ENCODE data around the gene SGMS1. TPM values are rescaled to one million over a fixed set of nuclear protein-coding genes. Genes with fewer than 3 reads are reported as not detected.

SGMS1 gene
- total RNA-seq, 1 donor: 68.0 TPM

GRCh38 chr10:50281210-50281966, 342.4 kb downstream of the SGMS1 start:
- no peak for TF ChIP-seq CTCF (IDR thresholded peaks at IDR 0.05; ENCODE audit: extremely low read depth, low read depth, low read length)
- no peak for DNase-seq (ENCODE audit: insufficient read length, low spot score, missing footprints)
- Histone ChIP-seq H4K20me1 (ENCODE audit: insufficient read depth, low read length) (no peaks in the 10 kb centered on the region), H3K27me3 (ENCODE audit: insufficient read depth, low read length) (peaks cover 19% of the 10 kb centered on the region), H3K9me3 (ENCODE audit: low read depth, low read length) (no peaks in the 10 kb centered on the region), H3K4me1 (ENCODE audit: insufficient read depth, low read length) (no peaks in the 10 kb centered on the region), H3K4me2 (ENCODE audit: insufficient read depth, low read length) (no peak overlapping the region), H3K27ac (ENCODE audit: low read depth, low read length) (no peak overlapping the region), H3K36me3 (ENCODE audit: insufficient read depth, low read length) (no peaks in the 10 kb centered on the region), H2AFZ (ENCODE audit: low read length) (no peak overlapping the region), H3K79me2 (ENCODE audit: insufficient read depth, low read length) (no peaks in the 10 kb centered on the region), H3K4me3 (ENCODE audit: insufficient read depth, low read length) (no peak overlapping the region)

- Histone ChIP-seq H3K4me3 (ENCODE audit: insufficient read depth, low read length) (no peak overlapping the region), H3K27me3 (ENCODE audit: insufficient read depth, low read length) (peaks cover 19% of the 10 kb centered on the region), H3K4me2 (ENCODE audit: insufficient read depth, low read length) (no peak overlapping the region), H3K4me1 (ENCODE audit: insufficient read depth, low read length) (no peaks in the 10 kb centered on the region), H3K79me2 (ENCODE audit: insufficient read depth, low read length) (no peaks in the 10 kb centered on the region), H4K20me1 (ENCODE audit: insufficient read depth, low read length) (no peaks in the 10 kb centered on the region), H2AFZ (ENCODE audit: low read length) (no peak overlapping the region), H3K9me3 (ENCODE audit: low read depth, low read length) (no peaks in the 10 kb centered on the region), H3K36me3 (ENCODE audit: insufficient read depth, low read length) (no peaks in the 10 kb centered on the region), H3K27ac (ENCODE audit: low read depth, low read length) (no peak overlapping the region)
- no peak for DNase-seq (ENCODE audit: insufficient read length, low spot score, missing footprints)
- no peak for TF ChIP-seq CTCF (IDR thresholded peaks at IDR 0.05; ENCODE audit: extremely low read depth, low read depth, low read length)
These were observed 343.5 kb downstream of the SGMS1 start for GRCh38 chr10:50280049-50280841.

GRCh38 chr10:50279489-50279888, 344.3 kb downstream of the SGMS1 start:
- no peak overlapping the region for H3K4me2 ChIP-seq (ENCODE audit: insufficient read depth, low read length)
- peaks cover 19% of the 10 kb centered on the region for H3K27me3 ChIP-seq (ENCODE audit: insufficient read depth, low read length)
- TF ChIP-seq CTCF (IDR thresholded peaks at IDR 0.05; ENCODE audit: extremely low read depth, low read depth, low read length): no peak
- H3K9me3 ChIP-seq (ENCODE audit: low read depth, low read length): no peaks in the 10 kb centered on the region
- H3K36me3 ChIP-seq (ENCODE audit: insufficient read depth, low read length): no peaks in the 10 kb centered on the region
- H3K4me1 ChIP-seq (ENCODE audit: insufficient read depth, low read length): no peaks in the 10 kb centered on the region
- H2AFZ ChIP-seq (ENCODE audit: low read length): no peak overlapping the region
- no peak for DNase-seq (ENCODE audit: insufficient read length, low spot score, missing footprints)
- H3K79me2 ChIP-seq (ENCODE audit: insufficient read depth, low read length): no peaks in the 10 kb centered on the region
- H3K4me3 ChIP-seq (ENCODE audit: insufficient read depth, low read length): no peak overlapping the region
- H4K20me1 ChIP-seq (ENCODE audit: insufficient read depth, low read length): no peaks in the 10 kb centered on the region
- H3K27ac ChIP-seq (ENCODE audit: low read depth, low read length): no peak overlapping the region

- Histone ChIP-seq H3K4me1 (ENCODE audit: insufficient read depth, low read length) (no peaks in the 10 kb centered on the region), H3K36me3 (ENCODE audit: insufficient read depth, low read length) (no peaks in the 10 kb centered on the region), H3K79me2 (ENCODE audit: insufficient read depth, low read length) (no peaks in the 10 kb centered on the region), H3K9me3 (ENCODE audit: low read depth, low read length) (no peaks in the 10 kb centered on the region), H2AFZ (ENCODE audit: low read length) (no peak overlapping the region), H3K4me2 (ENCODE audit: insufficient read depth, low read length) (no peak overlapping the region), H4K20me1 (ENCODE audit: insufficient read depth, low read length) (no peaks in the 10 kb centered on the region), H3K27me3 (ENCODE audit: insufficient read depth, low read length) (peaks cover 3% of the 10 kb centered on the region), H3K4me3 (ENCODE audit: insufficient read depth, low read length) (no peak overlapping the region), H3K27ac (ENCODE audit: low read depth, low read length) (no peak overlapping the region)
- peak; percentile 68 for TF ChIP-seq CTCF (IDR thresholded peaks at IDR 0.05; ENCODE audit: extremely low read depth, low read depth, low read length)
- DNase-seq (ENCODE audit: insufficient read length, low spot score, missing footprints): no peak
These were observed 348.0 kb downstream of the SGMS1 start for GRCh38 chr10:50275650-50276235.
